RWPE1 (cell line): Measurements from ENCODE around the gene ABHD12B.
"Not testable (repeated sequence)": the region's sequence is repeated elsewhere in the genome, so short reads cannot be mapped to it uniquely, and the experiment has no call there.

Experiments
- CTCF ChIA-PET: fragments of 350-600 bp; sonication (Branson Sonifier 250); formaldehyde crosslinking; extraction: SDS; loops from one replicate; lab custom pipeline; 2021; lab: Yijun Ruan, JAX
- POLR2A ChIA-PET: fragments of 400-600 bp; formaldehyde crosslinking; extraction: SDS; loops from one replicate; lab custom pipeline; 2020; ENCODE audit warnings: antibody characterized with exemption; ENCODE audit not compliant: low non-redundant PET; lab: Yijun Ruan, JAX
- DNase-seq: peaks from one replicate; pipeline ENCODE4 v3.0.0; 2012; ENCODE audit warnings: low spot score
- H3K27ac ChIP-seq: fragments of 450-650 bp; 2 replicates; pipeline ENCODE4 v1.5.1; 2017
- CTCF ChIP-seq: fragments of 450-650 bp; conservative IDR thresholded peaks from 2 replicates; pipeline ENCODE4 v1.5.1; 2017; ENCODE audit warnings: low read depth, mild to moderate bottlenecking

The ABHD12B gene

GRCh38 chr14:50897658-50898175, 25.9 kb downstream of the ABHD12B start:
- ChIA-PET POLR2A (no interaction called here), CTCF (no interaction called here)
- TF ChIP-seq CTCF = no peak
- no peak overlapping the region for H3K27ac ChIP-seq
- no peak for DNase-seq

GRCh38 chr14:50901361-50901760, 29.5 kb downstream of the ABHD12B start:
- ChIA-PET POLR2A (no interaction called here), CTCF (no interaction called here)
- no peak for TF ChIP-seq CTCF
- no peak overlapping the region for H3K27ac ChIP-seq
- no peak for DNase-seq

GRCh38 chr14:50904719-50905118, 32.9 kb downstream of the ABHD12B start:
- CTCF ChIA-PET = interaction anchor here (0.5 to 0.7 kb wide), 3 partner anchors 38 to 116 kb away, joined by 3 to 4 read pairs (median 3); no protein-coding TSS in a partner anchor
- POLR2A ChIA-PET = no interaction called here
- no peak overlapping the region for H3K27ac ChIP-seq
- DNase-seq = no peak
- TF ChIP-seq CTCF = no peak

GRCh38 chr14:50906326-50907065, 34.6 kb downstream of the ABHD12B start:
- no peak for TF ChIP-seq CTCF
- CTCF ChIA-PET = no interaction called here
- POLR2A ChIA-PET = no interaction called here
- no peak overlapping the region for H3K27ac ChIP-seq
- DNase-seq = no peak

- no peak for TF ChIP-seq CTCF
- DNase-seq = peak; percentile 10
- ChIA-PET CTCF (interaction anchor here (0.7 kb wide), 1 partner anchor 45 kb away, joined by 3 read pairs; no protein-coding TSS in a partner anchor), POLR2A (no interaction called here)
- no peak overlapping the region for H3K27ac ChIP-seq
Observed at GRCh38 chr14:50910495-50911420, 38.9 kb downstream of the ABHD12B start.

GRCh38 chr14:50917449-50917848, 45.6 kb downstream of the ABHD12B start:
- CTCF ChIA-PET = no interaction called here
- POLR2A ChIA-PET = no interaction called here
- no peak overlapping the region for H3K27ac ChIP-seq
- DNase-seq = no peak
- TF ChIP-seq CTCF = no peak

- CTCF ChIA-PET = interaction anchor here (0.6 kb wide), 2 partner anchors 25 to 36 kb away, joined by 3 read pairs; partner anchors contain the start of gene PYGL
- DNase-seq, H3K27ac ChIP-seq, POLR2A ChIA-PET: not testable (repeated sequence)
Observed at GRCh38 chr14:50919524-50919923, 47.7 kb downstream of the ABHD12B start.
